Astrocyte of the spinal cord (primary cell): ENCODE data around the gene RNASEH2B.

Source experiments
- DNase-seq: peaks from one replicate; pipeline ENCODE4 v3.0.0; 2011; ENCODE audit warnings: low read depth, low spot score
- H3K4me3 ChIP-seq: 2 replicates; pipeline ENCODE4 v1.5.1; 2011; ENCODE audit warnings: low read depth, mild to moderate bottlenecking, low read length, moderate library complexity
- CTCF ChIP-seq: IDR thresholded peaks from 2 replicates; pipeline ENCODE4 v1.5.1; 2012; ENCODE audit warnings: low read depth, mild to moderate bottlenecking, low read length, inconsistent platforms
- in situ Hi-C: cut with HindIII; loops from 2 replicates; pipeline ENCODE4 v1.10.0; 2017; ENCODE audit warnings: low sequenced_read_pairs

The RNASEH2B gene

GRCh38 chr13:51000571-51001260 is 91.1 kb downstream of the RNASEH2B start:
- in situ Hi-C loops: no loop called here
- TF ChIP-seq CTCF: no peak
- no peak overlapping the region for H3K4me3 ChIP-seq
- DNase-seq: peak; percentile 81

- H3K4me3 ChIP-seq: no peak overlapping the region
- in situ Hi-C loops: no loop called here
- DNase-seq: no peak
- no peak for TF ChIP-seq CTCF
These were observed 91.7 kb downstream of the RNASEH2B start for GRCh38 chr13:51001335-51001734.

- H3K4me3 ChIP-seq: no peak overlapping the region
- DNase-seq: no peak
- in situ Hi-C loops: no loop called here
- no peak for TF ChIP-seq CTCF
These were observed 93.1 kb downstream of the RNASEH2B start for GRCh38 chr13:51002736-51003135.

- no peak for DNase-seq
- no peak overlapping the region for H3K4me3 ChIP-seq
- no peak for TF ChIP-seq CTCF
- in situ Hi-C loops: no loop called here
These were observed 94.1 kb downstream of the RNASEH2B start for GRCh38 chr13:51003642-51004041.

GRCh38 chr13:51004111-51004865 is 94.7 kb downstream of the RNASEH2B start:
- in situ Hi-C loops: no loop called here
- TF ChIP-seq CTCF: no peak
- no peak overlapping the region for H3K4me3 ChIP-seq
- DNase-seq: no peak

- TF ChIP-seq CTCF: no peak
- DNase-seq: no peak
- in situ Hi-C loops: no loop called here
- H3K4me3 ChIP-seq: no peak overlapping the region
These were observed 95.4 kb downstream of the RNASEH2B start for GRCh38 chr13:51004918-51005460.
